GM20431 (cell line): ENCODE measurements around the gene CDON.

Experiments
- in situ Hi-C: fragments of 300-500 bp; cut with MseI, MboI; formaldehyde crosslinking; loops from one replicate; pipeline ENCODE4 v1.15.0; 2020; ENCODE audit warnings: low sequenced_read_pairs; ENCODE audit not compliant: unreplicated experiment

CDON gene, protein sequence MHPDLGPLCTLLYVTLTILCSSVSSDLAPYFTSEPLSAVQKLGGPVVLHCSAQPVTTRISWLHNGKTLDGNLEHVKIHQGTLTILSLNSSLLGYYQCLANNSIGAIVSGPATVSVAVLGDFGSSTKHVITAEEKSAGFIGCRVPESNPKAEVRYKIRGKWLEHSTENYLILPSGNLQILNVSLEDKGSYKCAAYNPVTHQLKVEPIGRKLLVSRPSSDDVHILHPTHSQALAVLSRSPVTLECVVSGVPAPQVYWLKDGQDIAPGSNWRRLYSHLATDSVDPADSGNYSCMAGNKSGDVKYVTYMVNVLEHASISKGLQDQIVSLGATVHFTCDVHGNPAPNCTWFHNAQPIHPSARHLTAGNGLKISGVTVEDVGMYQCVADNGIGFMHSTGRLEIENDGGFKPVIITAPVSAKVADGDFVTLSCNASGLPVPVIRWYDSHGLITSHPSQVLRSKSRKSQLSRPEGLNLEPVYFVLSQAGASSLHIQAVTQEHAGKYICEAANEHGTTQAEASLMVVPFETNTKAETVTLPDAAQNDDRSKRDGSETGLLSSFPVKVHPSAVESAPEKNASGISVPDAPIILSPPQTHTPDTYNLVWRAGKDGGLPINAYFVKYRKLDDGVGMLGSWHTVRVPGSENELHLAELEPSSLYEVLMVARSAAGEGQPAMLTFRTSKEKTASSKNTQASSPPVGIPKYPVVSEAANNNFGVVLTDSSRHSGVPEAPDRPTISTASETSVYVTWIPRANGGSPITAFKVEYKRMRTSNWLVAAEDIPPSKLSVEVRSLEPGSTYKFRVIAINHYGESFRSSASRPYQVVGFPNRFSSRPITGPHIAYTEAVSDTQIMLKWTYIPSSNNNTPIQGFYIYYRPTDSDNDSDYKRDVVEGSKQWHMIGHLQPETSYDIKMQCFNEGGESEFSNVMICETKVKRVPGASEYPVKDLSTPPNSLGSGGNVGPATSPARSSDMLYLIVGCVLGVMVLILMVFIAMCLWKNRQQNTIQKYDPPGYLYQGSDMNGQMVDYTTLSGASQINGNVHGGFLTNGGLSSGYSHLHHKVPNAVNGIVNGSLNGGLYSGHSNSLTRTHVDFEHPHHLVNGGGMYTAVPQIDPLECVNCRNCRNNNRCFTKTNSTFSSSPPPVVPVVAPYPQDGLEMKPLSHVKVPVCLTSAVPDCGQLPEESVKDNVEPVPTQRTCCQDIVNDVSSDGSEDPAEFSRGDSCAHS (N-terminal part only)

DNA sequence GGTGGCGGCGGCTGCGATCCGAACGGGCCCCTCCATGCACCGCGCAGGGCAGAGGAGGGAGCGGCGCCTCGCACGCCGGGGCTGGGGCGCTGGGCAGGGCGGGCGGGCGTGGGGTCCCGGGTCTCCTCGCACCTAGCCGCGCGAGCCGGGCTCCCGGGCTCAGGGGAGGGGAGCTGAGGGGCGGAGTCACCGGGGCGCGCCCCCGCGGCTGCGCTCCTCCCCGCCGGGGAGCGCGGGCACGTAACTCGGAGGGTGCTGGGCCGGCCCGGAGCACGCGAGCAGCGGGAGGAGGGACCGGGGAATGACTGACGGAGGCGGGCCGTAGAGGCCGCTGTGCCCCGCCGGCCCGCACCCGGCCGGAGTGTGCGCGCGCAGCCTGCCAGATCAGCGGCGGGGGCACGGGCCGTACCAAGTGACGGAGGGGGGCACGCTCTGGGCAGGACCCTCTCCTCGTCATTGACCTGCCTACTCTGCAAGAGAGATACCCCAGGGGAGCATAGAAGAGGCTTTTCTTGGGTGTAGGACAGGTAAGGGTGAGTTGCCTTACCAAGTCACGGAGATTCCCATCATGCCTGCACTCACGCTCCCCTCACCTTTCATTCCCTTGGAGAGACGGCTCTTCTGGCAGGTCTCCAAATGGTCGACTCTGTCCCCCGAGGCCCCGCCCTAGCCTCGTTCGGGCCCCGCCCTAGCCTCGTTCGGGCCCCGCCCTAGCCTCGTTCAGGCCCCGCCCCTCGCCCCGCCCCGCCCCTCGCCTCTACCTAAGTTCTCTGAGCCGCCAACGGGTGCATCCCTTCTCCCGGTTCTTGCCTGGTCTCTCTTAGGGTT is at the start of gene CDON:
Gene CDON, minus strand, starts transcription at position 188 of the 828 bp plus-strand sequence. CDS start 39,390 bp downstream, outside the sequence.
- in situ Hi-C loops, result no loop called here

DNA sequence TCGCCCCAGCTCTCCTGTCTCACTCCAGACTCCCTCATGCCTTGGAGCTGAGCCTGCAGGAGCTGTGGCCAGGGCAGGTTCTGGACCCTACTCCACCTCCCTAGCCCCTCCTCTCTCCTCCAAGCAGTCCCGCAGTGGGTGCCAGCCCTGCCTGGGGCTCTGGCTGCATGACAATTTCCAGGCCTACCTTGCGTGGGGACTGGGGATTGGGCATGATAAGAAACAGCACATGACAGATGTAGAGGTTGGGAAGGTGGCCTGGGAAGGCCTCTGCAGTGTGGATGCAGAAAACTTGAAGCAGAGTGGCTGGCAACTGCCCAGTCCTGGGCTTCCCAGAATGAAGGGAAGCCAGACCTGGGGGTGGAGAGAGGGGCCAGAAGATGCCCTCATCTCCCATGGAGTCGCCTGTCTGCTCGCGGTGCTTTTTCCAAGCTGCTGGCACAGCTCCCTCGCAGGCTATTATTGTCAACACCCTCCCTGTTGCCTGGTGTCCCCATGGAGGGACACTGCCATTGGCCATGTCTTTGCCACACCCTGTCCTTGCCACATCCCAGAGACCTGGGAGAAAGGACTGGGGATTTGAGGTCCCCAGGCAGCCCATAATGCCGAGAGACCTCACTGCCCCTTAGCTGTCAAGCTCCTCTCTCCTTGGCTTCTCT is 48.9 kb upstream of the CDON start:
- in situ Hi-C loops, result no loop called here

DNA sequence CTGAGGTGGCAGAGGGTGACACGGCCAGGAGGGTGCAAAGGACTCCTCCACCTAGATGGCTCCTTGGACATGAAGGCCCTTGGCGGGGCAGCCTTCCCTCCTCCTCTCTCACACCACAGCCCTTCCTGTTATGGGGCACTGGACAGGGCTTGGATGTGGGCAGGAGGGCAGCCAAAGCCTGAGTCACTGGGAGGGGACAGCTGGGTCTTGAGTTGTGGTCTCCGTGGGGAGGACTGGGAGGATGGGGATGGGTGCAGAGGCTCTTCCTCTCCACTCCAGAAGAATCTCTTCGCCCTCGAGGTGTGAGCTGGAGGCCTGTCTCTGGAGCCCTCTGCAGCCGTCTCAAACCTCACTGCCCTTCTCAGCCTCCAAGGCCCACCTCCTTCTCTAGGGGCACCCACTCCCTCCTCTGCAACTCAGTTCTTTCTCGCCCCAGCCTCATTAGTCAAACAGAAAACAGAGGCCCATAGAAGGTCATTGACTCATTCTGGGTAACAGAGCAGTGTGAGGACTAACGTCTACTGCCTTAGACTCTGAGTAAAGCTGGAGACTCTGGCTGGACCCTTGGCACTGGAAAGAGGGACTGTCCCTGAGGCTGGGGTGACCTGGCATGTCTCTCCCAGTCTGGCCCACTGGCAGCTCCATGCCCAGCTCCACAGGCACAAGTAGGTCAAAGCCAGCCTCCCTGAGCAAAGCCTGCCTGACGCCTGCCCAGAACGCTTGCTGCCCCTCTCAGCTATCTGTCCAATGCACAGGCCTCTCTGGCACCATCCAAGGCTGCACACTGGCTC is 47.5 kb upstream of the CDON start:
- in situ Hi-C loops, result no loop called here

DNA sequence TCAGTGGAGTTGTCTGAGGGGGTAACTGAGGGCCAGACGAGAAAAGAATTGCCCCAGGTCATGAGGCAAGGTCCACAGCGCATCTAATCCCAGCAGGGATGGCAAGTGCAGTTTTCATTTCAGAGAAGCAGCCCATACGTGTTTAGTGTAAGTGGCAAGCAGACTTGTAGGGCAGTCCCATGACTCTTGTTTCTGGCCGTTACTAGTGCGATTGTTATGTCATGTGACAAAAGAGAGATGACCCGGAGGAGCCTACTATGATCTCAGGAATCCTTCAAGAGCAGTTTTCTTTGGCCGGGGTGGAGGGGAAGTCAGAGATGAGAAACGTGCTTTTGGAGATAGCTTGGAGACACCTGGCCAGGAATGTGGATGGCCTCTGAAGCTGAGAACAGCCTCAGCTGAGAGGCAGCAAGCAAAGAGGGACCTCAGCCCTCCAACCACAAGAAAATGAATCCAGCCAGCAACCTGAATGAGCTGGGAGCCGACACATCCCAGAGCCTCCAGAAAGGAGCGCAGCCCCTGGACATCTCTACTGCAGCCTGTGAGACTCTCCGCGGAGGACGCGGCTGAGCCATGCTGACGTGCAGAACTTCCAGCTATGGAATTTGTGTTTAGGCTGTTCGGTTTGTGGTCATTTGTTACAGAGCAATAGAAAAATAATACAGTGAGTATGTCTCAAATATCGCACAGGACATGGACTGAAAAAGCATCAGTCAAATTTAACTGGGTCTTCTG is 44.1 kb upstream of the CDON start:
- in situ Hi-C loops, result no loop called here

DNA sequence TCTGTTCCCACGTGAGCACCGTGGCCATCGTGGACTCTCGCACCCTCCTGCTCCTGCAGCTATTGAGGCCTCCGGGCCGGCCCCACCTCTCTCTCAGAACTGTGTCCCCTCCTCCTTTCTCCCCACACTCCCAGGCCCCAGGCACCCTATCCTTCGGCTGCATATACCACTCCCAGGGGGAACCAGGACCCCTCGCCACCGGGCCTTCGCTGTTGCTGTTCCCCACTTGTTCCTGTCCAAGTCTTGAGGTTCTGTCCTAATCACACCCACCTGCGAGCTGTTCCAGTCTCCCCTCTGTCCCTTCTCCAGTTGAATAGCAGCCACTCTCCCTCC is 43.0 kb upstream of the CDON start:
- in situ Hi-C loops, result no loop called here

DNA sequence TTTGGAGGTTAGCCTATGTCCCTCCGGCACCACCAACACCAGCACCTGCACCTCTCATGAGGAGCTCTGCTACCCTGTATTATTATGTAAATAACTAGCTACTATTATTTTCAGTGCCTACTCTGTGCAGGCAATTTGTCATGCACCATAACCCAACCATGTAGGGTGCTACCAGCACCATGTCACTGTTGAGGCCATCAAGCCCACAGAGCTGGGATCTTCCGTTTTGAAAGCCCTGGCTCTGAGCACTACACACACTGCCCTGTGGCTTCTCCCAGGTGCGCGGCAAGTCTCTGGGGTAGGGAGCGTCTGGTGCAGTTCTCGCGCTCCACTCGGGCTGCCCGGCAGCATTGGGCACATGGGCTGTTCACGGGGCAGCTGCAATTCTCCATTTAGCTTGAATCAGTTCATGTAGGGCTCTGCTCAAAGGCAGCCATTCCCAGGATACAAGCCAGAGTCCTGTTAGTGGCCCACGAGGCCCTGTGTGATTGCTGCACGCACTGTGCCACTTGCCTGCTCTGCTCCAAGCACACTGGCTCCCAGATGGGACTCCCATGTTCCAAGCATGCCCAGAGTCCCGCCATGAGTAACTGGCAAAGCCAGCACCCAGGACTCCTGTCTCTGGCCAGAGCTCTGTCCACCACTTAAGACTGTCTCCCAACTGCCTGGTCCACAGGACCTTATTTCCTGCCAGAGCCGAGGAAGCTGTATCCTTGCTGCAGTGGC is 42.5 kb upstream of the CDON start:
- in situ Hi-C loops, result no loop called here

DNA sequence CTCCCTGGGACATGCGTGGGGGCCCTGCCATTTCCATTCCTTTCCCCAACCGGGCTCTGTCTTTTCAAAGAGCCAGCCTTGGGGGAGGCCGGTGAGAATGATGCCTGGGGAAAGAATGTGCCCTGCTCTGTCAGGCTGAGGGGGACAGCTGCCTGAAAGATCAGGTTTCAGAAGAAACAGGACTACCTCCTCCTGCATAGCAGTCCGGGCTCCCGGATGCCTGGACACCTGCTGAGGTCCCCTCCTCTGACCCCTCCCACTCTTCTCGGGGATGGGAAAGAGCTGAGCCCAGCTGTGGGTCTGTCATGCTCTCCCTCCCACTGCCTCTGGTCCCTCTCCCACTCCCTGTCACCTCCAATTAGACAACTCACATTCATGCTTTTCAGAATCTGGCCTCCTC is 41.8 kb upstream of the CDON start:
- in situ Hi-C loops, result no loop called here

DNA sequence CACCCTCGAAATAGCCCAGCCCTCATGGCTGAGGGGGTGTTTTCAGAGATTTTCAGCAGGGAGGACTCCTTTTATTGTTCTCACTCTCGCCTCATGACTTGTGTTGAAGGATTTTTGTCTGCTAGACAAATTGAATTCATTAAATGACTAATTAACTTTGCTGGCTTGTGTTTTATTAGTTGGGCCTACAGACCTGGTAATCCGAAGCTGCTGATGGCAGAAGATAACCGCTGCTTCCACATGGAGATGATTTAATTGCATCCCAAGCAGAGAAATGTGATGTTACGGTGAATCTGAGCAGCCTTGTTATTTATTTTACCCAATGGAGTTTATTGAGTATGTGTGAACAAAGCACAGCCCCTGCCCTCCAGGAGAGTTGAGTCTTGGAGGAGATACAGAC is 40.5 kb upstream of the CDON start:
- in situ Hi-C loops, result no loop called here

DNA sequence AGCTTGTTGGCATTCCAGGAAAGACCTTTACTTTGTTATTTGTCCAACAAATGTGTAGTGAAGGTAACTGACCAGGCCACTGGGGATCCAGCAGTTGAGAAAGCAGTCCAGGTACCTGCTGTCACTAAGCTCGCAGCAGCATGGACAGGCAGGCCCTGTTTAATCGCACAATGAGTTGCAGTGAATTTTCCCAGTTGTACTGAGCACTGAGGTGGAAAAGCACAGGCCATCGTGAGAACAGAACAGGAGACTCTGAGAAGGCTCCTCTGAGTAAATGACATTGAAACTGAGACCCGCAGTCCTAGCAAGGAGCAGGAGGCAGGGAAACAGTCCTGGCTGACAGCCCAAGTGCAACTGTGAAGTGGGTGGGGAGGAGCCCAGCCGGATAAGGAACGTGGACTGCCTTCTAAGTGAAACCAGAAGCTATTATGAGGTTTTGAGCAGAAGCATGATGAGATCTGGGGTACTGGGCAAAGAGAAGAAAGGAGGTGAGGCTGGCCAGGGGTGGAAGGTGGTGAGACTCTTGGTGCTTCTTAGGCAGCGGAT is 39.8 kb upstream of the CDON start:
- in situ Hi-C loops, result no loop called here

DNA sequence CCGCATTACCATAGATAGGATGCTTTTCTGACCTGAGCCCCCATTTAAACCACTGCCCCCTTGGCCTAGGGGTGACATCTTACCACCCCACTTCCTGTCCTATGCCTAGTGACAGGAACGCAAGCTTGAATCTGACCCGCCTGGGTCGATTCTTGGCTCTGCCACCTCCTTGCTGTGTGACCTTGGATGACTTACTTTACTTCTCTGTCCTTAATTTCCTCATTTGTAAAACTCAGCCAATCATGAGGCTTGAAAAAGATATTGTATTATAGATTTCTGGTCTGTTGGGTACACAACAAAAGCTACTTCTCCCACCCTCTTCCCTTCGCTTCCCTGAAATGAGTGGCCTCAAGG is 39.2 kb upstream of the CDON start:
- in situ Hi-C loops, result no loop called here

DNA sequence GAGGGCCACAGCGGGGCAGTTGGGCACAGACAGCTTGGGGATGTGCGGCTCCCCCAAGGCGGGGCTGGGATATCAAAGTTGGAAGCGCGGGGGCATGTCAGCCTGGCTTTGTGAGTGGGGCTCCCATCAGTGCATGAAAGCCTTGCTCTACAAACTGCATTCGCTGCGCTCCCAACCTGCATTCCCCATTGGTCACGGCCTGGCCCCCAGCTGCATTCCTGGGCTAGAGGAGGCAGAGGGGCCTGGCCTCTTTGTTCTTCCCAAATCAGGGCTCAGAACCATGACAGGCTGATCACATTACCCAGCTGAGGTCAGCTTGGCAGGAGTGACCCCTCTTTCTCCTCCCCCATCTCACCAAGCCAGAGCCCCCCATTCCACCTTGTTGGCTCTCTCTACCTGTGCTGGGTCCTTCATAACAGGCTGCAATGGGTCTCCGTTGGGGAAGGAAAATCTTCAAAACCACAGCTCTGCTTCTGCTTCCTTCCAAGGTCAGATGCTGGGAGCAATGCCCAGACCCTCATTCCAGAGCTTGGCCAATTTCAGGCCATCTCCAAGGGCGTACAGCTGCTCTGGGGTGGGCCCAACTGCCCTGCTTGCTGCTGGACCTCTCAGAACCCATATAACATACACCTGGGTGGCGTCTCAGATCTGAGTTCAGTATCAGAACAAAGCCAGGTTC is 38.7 kb upstream of the CDON start:
- in situ Hi-C loops, result no loop called here

DNA sequence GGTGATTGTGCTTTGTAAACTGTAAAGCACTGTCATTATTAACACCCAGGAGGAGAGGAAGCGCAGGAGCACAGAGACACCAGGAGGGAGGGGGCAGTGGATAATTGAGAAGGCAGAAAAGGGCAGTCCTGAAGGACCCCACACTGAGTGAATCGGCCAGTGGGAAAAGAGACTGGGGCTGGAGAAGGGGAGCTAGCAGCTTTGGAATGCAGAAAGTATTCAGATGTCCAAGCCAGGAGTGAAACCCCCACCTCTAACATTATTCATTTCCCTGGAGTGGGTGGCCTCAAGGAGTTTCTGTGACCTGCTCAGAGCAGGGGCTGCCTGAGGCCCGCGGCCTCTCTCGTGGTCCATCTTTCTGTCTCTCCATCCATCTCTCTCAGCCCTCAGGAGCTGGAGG is 38.0 kb upstream of the CDON start:
- in situ Hi-C loops, result no loop called here

DNA sequence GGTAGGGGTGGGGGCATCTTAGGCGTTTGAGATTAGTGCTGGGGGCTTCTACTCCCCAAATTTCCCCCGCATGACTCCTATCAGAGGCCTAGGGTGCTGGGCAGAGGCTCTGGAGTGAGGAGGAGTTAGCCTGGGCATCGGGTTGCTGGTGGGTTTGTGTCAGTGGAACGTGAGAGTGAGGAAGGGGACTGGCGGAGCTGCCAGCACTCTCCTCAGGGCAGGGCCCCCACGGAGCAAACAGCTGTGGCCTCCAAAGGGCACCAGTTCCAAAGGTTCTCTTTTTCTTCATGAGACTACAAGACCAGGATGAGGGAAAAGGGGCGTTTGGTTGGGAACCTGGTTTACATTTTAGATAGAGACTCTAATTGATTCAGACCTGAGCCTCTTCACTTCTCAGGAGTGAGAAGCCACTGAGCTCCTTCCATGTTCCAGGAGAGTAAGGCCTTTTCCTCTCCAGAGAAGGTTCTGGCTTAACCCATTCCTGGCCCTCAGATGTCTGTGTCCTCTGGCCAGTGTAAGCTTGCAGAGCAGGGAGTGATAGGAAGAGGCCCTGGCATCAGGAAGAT is 35.6 kb upstream of the CDON start:
- in situ Hi-C loops, result no loop called here

DNA sequence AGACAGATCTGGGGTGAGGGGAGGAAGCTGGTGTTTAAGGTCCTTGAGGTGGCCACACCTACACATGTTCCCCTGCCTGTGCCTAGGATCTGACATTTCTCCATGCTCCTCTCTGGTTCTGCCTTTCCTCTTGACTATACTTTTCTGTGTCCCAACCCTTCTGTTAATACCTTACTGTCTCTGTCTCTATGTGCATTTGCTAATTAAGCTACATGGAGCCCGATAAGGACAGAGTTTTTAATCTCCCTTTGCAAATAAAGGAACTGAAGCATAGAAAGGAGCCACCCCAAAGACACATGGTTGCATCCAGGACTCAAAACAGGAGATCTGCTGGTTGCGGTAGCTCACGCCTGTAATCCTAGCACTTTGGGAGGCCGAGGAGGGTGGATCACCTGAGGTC is 33.1 kb upstream of the CDON start:
- in situ Hi-C loops, result no loop called here

DNA sequence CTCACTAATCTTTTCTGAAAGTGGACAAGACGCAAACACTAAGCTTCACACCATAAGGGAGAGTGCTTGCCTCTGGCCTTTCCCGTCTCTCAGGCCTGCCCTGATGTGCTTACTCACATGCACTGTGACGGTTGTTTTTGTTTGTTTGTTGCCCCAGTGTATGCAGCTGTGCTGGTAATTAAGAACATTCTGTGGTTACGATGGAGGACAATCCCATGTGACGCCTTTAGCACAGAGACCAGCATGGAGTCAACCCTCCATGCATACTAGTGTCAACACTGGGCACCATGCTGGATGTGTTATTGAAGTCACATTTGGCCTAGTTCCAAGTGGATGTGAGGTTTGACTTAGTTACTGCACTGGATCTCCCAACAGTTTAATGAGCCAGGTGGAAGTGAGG is 27.8 kb upstream of the CDON start:
- in situ Hi-C loops, result no loop called here

DNA sequence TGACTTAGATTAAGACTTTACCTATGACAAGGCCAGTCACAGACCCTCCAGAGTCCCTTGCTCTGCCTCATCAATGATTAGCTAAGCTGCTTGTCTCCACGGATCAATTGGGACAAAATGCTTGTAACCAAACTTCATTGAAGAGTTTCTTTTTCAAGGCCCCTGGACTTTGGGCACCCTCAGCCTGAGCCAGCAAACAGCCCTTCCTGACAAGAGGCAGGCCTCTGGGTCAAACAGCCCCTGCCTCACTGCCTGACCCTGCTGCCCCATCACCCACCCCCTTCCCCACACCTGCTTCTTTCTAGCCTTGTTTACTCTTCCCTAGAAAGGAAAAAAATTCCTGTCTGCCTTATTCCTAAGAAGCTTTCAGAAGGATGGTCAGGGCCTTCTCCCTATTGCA is 26.3 kb upstream of the CDON start:
- in situ Hi-C loops, result no loop called here
